HFFc6 (cell line): ENCODE results near the gene TEX2. TPM values are rescaled to one million over a fixed set of nuclear protein-coding genes. Genes with fewer than 3 reads are reported as not detected.
A peak's percentile ranks its signal among the peaks of the same experiment; 100 is the strongest.

Source experiments
- DNase-seq: peaks from one replicate; pipeline ENCODE4 v3.0.0-alpha.2; 2018
- H3K27ac Mint-ChIP-seq: 2 replicates; pipeline ENCODE4 v1.8.0; 2020; ENCODE audit warnings: mild to moderate bottlenecking, mixed read lengths
- H3K27me3 Mint-ChIP-seq: 2 replicates; pipeline ENCODE4 v1.8.0; 2021; ENCODE audit warnings: mild to moderate bottlenecking, moderate library complexity, mixed read lengths; ENCODE audit not compliant: insufficient read depth
- H3K36me3 Mint-ChIP-seq: 2 replicates; pipeline ENCODE4 v1.8.0; 2021; ENCODE audit warnings: low read depth, mixed read lengths
- H3K4me1 Mint-ChIP-seq: 2 replicates; pipeline ENCODE4 v1.8.0; 2020; ENCODE audit warnings: low read depth, mixed read lengths
- H3K4me3 Mint-ChIP-seq: 2 replicates; pipeline ENCODE4 v1.8.0; 2020; ENCODE audit warnings: mild to moderate bottlenecking, moderate library complexity, mixed read lengths
- H3K9me3 Mint-ChIP-seq: 2 replicates; pipeline ENCODE4 v1.8.0; 2020; ENCODE audit warnings: mild to moderate bottlenecking, mixed read lengths
- total RNA-seq, 6 experiments: library from RNA; stranded (reverse); fragmentation: NEBNext Ultra II Directional; extraction: Animal tissue kit (Norgen Biotek cat#: 25700); gene quantifications; 2 replicates in 1 of 6; 3 replicates in 5 of 6; pipeline ENCODE4 v1.2.3, GENCODE V29; 2021
- TF ChIP-seq, protein P1 (sequence below): fragments of 200-600 bp; sonication (generic); IDR thresholded peaks from 2 replicates; pipeline ENCODE4 v1.5.0; 2021; ENCODE audit warnings: antibody characterized with exemption, mild to moderate bottlenecking

The TEX2 gene
- total RNA-seq, 6 experiments from 2014 or later: 41.2 to 58.7 (median 44.4) TPM

- no peaks in the 10 kb centered on the region; the same call in 1 of the 2 replicates for H3K27me3 Mint-ChIP-seq
- H3K36me3 Mint-ChIP-seq: peaks cover 13% of the 10 kb centered on the region
- TF ChIP-seq, protein P1, sequence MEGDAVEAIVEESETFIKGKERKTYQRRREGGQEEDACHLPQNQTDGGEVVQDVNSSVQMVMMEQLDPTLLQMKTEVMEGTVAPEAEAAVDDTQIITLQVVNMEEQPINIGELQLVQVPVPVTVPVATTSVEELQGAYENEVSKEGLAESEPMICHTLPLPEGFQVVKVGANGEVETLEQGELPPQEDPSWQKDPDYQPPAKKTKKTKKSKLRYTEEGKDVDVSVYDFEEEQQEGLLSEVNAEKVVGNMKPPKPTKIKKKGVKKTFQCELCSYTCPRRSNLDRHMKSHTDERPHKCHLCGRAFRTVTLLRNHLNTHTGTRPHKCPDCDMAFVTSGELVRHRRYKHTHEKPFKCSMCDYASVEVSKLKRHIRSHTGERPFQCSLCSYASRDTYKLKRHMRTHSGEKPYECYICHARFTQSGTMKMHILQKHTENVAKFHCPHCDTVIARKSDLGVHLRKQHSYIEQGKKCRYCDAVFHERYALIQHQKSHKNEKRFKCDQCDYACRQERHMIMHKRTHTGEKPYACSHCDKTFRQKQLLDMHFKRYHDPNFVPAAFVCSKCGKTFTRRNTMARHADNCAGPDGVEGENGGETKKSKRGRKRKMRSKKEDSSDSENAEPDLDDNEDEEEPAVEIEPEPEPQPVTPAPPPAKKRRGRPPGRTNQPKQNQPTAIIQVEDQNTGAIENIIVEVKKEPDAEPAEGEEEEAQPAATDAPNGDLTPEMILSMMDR: no peak
- H3K4me3 Mint-ChIP-seq: no peak overlapping the region
- H3K9me3 Mint-ChIP-seq: no peaks in the 10 kb centered on the region
- DNase-seq: no peak
- H3K27ac Mint-ChIP-seq: no peak overlapping the region
- H3K4me1 Mint-ChIP-seq: peaks cover 35% of the 10 kb centered on the region
These were observed 153.7 kb downstream of the TEX2 start for GRCh38 chr17:64109400-64109799.

DNA sequence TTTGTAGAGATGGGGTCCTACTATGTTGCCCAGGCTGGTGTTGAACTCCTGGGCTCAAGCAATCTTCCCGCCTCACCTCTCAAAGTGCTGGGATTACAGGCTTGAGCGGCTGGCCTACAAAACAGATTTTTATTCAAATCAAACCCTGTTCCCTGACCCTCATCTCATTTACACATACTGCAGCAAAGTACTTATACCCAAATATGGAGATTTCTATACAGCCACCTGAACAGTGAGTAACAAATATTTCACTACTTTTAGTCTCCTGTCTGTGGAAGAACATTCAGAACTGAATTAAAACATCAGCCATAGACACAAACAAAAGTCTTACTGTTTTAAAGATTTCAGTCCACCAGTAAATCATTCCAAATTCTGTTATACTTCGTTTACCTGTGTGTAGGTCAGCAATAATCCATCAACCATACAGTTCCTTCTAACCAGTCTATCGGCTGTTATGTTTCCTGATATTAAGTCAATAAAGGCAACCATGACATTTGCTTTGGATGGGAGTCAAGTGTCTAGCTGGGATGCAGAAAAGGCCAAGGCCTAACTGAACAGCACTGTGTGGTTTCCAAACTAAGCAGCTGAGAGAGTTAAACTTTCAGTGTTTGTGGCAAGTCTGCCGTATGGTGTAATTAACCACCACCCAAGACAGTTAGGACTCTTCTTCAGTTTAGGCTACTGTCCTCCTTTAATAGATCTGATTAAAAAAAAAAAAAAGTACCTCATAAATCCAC, 155.4 kb downstream of the TEX2 start:
- no peak for DNase-seq
- Mint-ChIP-seq H3K4me3 (no peak overlapping the region), H3K27me3 (no peaks in the 10 kb centered on the region), H3K36me3 (peaks cover 10% of the 10 kb centered on the region; the same call in 1 of the 2 replicates), H3K27ac (no peak overlapping the region), H3K4me1 (peaks cover 41% of the 10 kb centered on the region), H3K9me3 (no peaks in the 10 kb centered on the region)
- TF ChIP-seq, protein P1: no peak

DNA sequence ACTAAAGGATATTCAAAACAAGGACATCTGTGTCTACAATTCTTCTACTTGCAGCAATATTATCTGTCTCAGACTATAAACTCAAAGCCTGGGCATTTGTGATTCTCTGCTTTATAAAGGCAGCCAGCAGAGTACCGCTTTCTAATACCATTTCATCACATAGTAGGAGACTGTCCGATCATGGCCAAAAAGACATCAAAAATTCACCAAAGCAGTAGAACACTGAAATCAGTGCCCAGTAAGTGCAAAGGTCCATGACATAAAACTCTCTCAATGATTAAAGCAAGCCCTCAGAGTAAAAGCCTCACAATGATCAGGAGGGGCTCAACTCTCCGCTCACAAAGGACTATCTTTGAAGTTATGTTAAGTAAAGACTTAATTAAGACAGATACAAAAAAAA, 156.1 kb downstream of the TEX2 start:
- H3K9me3 Mint-ChIP-seq: no peaks in the 10 kb centered on the region

GRCh38 chr17:64103391-64104364, 159.4 kb downstream of the TEX2 start:
- Mint-ChIP-seq H3K4me1 (peaks cover 34% of the 10 kb centered on the region), H3K27me3 (no peaks in the 10 kb centered on the region), H3K36me3 (0 out of 2 replicates have a peak, but pooled peaks cover 7% of the 10 kb centered on the region), H3K9me3 (no peaks in the 10 kb centered on the region), H3K27ac (peak overlapping the region; percentile 24; the same call in 1 of the 2 replicates), H3K4me3 (no peak overlapping the region)
- DNase-seq: peak; percentile 22
- TF ChIP-seq, protein P1: no peak

More for the DNA sequence above, 156.1 kb downstream of the TEX2 start:
- TF ChIP-seq, protein P1: no peak
- H3K27ac Mint-ChIP-seq: no peak overlapping the region
- peaks cover 11% of the 10 kb centered on the region; the same call in 1 of the 2 replicates for H3K36me3 Mint-ChIP-seq
- no peak overlapping the region for H3K4me3 Mint-ChIP-seq
- H3K4me1 Mint-ChIP-seq: peaks cover 42% of the 10 kb centered on the region
- no peak for DNase-seq
- H3K27me3 Mint-ChIP-seq: no peaks in the 10 kb centered on the region

DNA sequence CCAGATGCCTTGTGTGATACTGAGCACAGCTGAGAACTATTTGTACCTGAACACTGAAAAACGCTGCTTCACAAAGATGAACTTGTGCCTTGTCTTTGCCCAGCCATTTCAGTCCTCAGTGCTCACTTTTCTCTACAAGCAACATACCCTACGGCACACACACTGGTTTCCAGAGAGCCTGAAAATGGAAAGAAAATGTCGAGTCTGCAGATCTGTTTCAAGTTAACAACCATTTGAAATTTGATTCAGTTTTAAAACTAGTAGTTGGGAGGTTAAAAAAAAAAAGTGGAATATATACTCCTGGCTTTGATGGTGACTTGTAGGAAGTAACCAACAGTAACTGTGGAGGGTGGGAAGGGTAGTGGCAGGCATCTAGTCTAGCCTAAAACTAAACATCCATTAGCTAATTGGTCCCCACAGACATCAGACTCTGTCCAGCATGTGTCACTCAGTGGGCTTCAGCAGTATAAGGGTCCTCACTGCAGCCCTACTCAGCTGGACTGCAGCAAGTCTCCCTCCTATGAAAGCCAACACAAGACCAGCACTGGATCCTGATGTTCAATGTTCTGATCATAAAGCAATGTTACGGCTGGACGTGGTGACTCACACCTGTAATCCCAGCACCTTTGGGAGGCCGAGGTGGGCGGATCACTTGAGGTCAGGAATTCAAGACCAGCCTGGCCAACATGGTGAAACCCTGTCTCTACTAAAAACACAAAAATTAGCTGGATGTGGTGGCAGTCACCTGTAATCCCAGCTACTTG, 160.3 kb downstream of the TEX2 start:
- DNase-seq: no peak
- Mint-ChIP-seq H3K36me3 (0 out of 2 replicates have a peak, but pooled peaks cover 7% of the 10 kb centered on the region), H3K27ac (no peak overlapping the region), H3K4me1 (peaks cover 43% of the 10 kb centered on the region), H3K4me3 (no peak overlapping the region), H3K9me3 (no peaks in the 10 kb centered on the region), H3K27me3 (no peaks in the 10 kb centered on the region)
- TF ChIP-seq, protein P1: no peak
